ENCODE results near the gene PIK3IP1. TPM values are rescaled to one million over a fixed set of nuclear protein-coding genes. Genes with fewer than 3 reads are reported as not detected.
A peak's percentile ranks its signal among the peaks of the same experiment; 100 is the strongest.

The PIK3IP1 gene
- total RNA-seq, 1 experiment from 2014 or later: 0.87 TPM

DNA sequence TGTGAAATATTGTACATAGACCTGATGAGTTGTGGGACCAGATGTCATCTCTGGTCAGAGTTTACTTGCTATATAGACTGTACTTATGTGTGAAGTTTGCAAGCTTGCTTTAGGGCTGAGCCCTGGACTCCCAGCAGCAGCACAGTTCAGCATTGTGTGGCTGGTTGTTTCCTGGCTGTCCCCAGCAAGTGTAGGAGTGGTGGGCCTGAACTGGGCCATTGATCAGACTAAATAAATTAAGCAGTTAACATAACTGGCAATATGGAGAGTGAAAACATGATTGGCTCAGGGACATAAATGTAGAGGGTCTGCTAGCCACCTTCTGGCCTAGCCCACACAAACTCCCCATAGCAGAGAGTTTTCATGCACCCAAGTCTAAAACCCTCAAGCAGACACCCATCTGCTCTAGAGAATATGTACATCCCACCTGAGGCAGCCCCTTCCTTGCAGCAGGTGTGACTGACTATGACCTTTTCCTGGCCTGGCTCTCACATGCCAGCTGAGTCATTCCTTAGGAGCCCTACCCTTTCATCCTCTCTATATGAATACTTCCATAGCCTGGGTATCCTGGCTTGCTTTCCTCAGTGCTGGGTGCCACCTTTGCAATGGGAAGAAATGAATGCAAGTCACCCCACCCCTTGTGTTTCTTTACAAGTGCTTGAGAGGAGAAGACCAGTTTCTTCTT, 12.3 kb downstream of the PIK3IP1 start:
- DNase-seq: no peak
- Mint-ChIP-seq H3K27me3 (ENCODE audit: low read depth) (peaks cover 4% of the 10 kb centered on the region), H3K4me3 (no peak overlapping the region), H3K9me3 (no peaks in the 10 kb centered on the region), H3K36me3 (ENCODE audit: insufficient read depth in 1 of 3, low read depth in 3 of 3) (peaks cover 6 to 45% (median 23%) of the 10 kb centered on the region in 3 experiments), H3K27ac (peak overlapping the region in 2 of 3 experiments; percentile 29 to 45; a peak in 2 of 7 replicates), H3K4me1 (peaks cover 10 to 16% of the 10 kb centered on the region in 2 experiments)
- Histone ChIP-seq H4K91ac (ENCODE audit: insufficient read length, low read depth, low read length) (no peak overlapping the region), H3K79me2 (ENCODE audit: insufficient read depth, low read length) (no peaks in the 10 kb centered on the region), H3K4ac (ENCODE audit: low read depth, low read length) (no peak overlapping the region), H3K18ac (ENCODE audit: insufficient read length, low read depth, low read length) (no peak overlapping the region), H4K20me1 (ENCODE audit: control insufficient read depth, insufficient read depth, insufficient read length) (no peaks in the 10 kb centered on the region), H3K9me3 (ENCODE audit: control insufficient read depth, low read depth, low read length) (no peaks in the 10 kb centered on the region), H4K5ac (ENCODE audit: insufficient read length, low read depth, low read length) (no peak overlapping the region), H2AFZ (ENCODE audit: low read length) (no peak overlapping the region), H3K79me1 (ENCODE audit: insufficient read depth, low read depth, low read length, poor library complexity, severe bottlenecking) (no peaks in the 10 kb centered on the region), H4K8ac (replicated peaks; ENCODE audit: insufficient read length, low read depth, low read length) (no peak overlapping the region), H3K56ac (ENCODE audit: insufficient read length, low read depth, low read length) (no peak overlapping the region), H3K27me3 (ENCODE audit: insufficient read depth, low read length) (no peaks in the 10 kb centered on the region), H3K27ac (ENCODE audit: insufficient read length, low read depth, low read length) (no peak overlapping the region), H3K4me1 (ENCODE audit: insufficient read depth, low read length) (no peaks in the 10 kb centered on the region), H2BK15ac (ENCODE audit: low read depth, low read length) (no peak overlapping the region), H2BK20ac (ENCODE audit: low read depth, low read length, poor library complexity, severe bottlenecking) (no peak overlapping the region), H2AK5ac (ENCODE audit: insufficient read length, low read length) (no peak overlapping the region), H3K23me2 (ENCODE audit: insufficient read length, low read depth, low read length, poor library complexity, severe bottlenecking) (no peaks in the 10 kb centered on the region), H2BK120ac (ENCODE audit: low read depth, low read length, poor library complexity, severe bottlenecking) (no peak overlapping the region), H3T11ph (ENCODE audit: low read length) (no peak overlapping the region), H3K23ac (ENCODE audit: insufficient read length, low read depth, low read length) (no peak overlapping the region), H2BK5ac (ENCODE audit: insufficient read length, low read length) (no peak overlapping the region), H3K14ac (ENCODE audit: insufficient read depth, low read length) (no peak overlapping the region), H2BK12ac (ENCODE audit: insufficient read length, low read depth, low read length) (no peak overlapping the region), H3K9ac (ENCODE audit: extremely low read depth, insufficient read length, low read length) (no peak overlapping the region), H3K4me2 (ENCODE audit: insufficient read depth, insufficient read length, low read length) (no peak overlapping the region)
- TF ChIP-seq, protein P1, sequence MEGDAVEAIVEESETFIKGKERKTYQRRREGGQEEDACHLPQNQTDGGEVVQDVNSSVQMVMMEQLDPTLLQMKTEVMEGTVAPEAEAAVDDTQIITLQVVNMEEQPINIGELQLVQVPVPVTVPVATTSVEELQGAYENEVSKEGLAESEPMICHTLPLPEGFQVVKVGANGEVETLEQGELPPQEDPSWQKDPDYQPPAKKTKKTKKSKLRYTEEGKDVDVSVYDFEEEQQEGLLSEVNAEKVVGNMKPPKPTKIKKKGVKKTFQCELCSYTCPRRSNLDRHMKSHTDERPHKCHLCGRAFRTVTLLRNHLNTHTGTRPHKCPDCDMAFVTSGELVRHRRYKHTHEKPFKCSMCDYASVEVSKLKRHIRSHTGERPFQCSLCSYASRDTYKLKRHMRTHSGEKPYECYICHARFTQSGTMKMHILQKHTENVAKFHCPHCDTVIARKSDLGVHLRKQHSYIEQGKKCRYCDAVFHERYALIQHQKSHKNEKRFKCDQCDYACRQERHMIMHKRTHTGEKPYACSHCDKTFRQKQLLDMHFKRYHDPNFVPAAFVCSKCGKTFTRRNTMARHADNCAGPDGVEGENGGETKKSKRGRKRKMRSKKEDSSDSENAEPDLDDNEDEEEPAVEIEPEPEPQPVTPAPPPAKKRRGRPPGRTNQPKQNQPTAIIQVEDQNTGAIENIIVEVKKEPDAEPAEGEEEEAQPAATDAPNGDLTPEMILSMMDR (conservative IDR thresholded peaks at IDR 0.05): no peak
